Effector CD8-positive, alpha-beta T cell (primary cell): ENCODE measurements around the gene OR5K2.

Experiments used
- DNase-seq: peaks from one replicate; lab custom pipeline; 2025; lab: John Stamatoyannopoulos, UW

OR5K2 gene

DNA sequence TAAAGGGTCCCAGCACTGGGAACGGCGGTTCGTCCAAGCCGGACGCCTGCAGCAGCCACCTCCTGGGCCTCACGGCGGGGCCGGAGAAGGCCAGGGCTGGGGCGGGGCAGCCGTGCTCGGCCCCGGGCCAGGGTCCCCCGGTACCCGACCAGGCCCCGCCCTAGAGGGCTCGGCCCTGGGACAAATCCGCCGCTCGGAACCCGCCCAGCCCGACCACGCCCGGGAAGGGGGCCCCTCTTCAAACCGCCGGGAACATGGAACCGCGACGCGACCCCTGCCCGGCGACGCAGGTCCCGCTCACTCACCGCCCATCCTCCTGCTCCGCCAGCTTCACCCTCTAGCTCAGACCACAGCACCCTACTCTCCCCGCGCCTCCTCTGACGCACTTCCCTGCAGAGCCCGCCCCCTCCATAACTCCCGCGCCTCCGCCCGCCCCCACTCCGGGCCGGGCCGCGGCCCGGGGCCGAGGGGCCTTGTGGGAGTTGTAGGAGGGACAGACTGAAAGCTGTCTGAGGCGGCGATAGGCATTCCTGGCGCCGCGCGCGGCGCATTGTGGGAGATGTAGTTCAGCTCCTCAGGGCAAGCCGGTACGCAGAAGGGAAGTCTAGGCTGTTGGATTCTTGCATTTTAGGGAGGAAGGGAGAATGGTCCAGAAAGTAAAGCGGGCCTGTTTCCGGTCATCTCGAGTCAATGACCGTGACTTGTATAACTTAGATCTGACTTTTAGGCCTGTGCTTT is 25.2 kb downstream of the OR5K2 start, which contains the start of gene CLDND1:
TSS of gene CLDND1 (minus strand) at position 359 of the 738 bp plus-strand sequence. CDS start 1,478 bp downstream, outside the sequence.
- DNase-seq: peak; percentile 92

DNA sequence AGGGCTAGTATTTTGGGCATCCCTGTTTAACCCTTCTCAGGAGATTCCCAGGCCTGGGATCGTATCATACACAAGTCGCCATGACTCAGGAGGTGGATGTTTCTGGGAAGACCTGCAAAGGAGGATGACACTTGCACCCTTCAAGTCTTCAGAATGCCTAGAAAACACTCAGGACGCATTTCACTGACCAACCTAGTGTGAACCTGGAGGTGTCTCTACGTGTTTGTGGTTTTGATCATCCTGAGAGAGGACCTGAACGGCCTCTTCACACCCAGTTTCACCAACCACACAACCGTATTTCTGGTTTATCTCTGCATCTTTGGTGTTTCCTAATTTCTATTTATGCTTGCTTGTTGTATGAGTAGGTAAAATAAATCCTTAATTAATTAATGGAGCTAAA is 28.0 kb downstream of the OR5K2 start:
- DNase-seq: no peak

DNA sequence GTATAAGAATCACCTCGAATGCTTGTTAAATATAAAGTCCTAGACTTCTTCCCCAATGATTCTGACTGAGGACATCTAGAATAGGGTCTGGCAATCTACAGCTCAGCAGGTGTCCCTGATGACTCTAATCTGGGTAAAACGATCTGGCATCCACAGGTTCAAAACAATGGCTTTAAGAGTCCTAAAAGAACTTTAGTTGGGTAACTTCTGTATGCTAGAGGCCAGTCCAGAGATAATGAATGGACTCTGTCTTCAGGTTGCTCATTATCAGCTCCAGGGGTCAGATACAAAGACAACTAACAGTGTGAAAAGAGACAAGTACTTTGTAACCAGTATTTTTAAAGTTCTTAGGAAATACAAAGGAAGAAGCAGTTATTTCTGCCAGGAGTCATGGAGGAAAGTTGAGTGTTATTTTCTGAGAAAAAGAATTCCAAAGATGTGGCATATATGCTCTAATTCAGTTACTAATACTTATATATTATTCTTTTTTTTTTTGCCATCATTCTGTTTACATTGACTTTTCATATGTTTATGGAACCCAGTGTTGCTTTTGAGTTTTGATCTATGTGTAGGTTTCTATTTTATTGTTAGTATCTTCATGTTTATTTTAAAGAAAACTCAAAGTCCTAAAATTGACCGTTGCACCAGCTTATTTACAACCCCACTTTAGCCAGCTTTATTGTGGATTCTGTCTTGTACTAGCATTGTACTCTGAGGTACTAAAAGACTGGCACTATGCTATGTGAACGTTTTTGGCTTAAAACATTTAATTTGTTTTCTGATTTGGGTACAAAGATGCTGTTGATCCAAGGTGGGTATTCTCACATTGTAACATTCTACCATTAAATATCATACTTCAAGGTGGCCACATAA is 31.2 kb downstream of the OR5K2 start:
- no peak for DNase-seq

DNA sequence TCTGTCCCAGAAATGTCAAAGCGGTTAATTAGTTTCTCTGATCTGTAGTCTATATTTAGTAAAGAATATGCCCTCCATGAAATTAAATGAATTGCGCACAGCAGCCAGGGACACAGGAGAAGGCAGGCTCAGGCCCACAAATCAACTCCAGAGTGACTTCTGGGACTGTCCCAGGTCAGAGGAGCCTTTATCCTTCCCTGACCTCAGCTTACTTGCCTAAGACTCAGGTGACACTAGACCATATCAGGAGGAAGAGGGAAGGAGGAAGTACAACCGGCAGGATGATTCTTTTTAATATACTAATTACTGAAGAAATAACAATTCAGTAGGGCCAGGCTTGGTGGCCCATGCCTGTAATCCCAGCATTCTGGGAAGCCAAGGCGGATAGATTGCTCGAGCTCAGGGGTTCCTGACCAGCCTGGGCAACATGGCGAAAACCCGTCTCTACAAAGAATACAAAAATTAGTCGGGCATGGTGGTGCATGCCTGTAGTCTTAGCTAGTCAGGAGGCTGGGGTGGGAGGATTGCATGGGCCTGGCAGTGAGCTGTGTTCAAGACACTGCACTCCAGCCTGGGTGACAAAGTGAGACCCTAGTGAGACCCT is 32.5 kb downstream of the OR5K2 start:
- DNase-seq: no peak

DNA sequence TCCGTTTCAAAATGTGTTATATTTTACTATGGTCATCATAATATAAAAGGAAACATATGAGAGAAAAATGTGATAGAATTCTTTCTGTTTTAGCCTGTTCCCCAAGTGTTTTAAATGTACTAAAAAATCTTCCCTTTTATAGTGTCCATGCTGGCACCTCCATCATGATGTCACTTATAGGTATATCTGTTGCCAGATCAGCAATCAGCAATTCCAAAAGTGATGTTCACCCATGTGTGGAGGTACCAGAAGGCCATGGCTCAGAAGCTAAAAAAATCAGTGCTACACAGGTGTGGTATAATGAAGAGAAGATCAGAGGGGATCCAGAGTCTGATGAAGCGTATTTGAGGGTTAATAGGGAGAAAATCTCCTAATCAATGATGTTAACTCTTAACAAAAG is 33.2 kb downstream of the OR5K2 start:
- no peak for DNase-seq

DNA sequence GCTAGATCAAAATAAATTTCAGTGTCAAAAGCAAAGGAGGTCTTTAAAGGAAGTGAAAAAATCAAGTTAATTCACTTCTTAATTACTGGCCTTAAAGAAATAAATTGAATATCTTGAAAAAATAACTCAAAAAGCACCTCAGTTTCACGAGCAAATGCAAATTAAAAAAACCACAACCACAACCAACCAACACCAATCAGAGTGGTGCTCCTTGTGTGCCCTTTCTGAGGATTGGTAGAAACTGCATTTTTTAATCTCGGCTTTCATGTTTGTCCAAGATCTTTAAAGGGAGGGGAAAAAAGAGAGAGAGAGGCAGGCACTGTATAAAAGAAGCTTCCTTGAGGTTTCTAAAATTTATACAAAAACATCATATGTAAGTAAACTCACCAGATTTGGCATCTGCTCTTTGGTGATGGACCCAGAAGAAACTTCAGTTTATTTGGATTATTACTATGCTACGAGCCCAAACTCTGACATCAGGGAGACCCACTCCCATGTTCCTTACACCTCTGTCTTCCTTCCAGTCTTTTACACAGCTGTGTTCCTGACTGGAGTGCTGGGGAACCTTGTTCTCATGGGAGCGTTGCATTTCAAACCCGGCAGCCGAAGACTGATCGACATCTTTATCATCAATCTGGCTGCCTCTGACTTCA is 34.3 kb downstream of the OR5K2 start, which contains the start of gene GPR15:
TSS of gene GPR15 (plus strand) at position 357 of the 653 bp plus-strand sequence. CDS start at position 413, 56 bp downstream.
- no peak for DNase-seq

DNA sequence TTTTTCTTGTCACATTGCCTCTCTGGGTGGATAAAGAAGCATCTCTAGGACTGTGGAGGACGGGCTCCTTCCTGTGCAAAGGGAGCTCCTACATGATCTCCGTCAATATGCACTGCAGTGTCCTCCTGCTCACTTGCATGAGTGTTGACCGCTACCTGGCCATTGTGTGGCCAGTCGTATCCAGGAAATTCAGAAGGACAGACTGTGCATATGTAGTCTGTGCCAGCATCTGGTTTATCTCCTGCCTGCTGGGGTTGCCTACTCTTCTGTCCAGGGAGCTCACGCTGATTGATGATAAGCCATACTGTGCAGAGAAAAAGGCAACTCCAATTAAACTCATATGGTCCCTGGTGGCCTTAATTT is 34.8 kb downstream of the OR5K2 start:
- no peak for DNase-seq

DNA sequence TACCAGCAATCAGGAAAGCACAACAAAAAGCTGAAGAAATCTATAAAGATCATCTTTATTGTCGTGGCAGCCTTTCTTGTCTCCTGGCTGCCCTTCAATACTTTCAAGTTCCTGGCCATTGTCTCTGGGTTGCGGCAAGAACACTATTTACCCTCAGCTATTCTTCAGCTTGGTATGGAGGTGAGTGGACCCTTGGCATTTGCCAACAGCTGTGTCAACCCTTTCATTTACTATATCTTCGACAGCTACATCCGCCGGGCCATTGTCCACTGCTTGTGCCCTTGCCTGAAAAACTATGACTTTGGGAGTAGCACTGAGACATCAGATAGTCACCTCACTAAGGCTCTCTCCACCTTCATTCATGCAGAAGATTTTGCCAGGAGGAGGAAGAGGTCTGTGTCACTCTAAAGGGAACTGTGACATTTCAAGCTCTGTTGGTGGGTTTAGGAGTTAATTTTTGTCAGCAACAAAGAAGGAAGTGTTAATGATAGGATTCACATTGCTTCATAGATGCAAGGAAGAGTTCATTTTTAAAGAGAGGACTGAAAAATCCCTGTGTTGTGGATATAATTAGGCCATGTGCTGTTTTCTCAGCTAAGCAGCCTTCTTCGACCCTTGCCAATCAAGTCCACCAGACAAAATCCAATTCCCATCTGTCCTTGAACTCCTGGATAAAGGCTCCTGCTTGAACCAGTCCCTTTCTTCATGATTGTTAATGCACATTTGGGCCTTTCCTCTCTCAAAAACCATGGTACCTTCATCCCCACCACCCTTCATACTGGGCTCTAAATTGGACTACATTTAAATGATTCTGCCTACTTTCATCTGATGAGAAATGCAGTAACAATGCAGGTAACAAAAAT is 35.5 kb downstream of the OR5K2 start:
- DNase-seq: no peak

DNA sequence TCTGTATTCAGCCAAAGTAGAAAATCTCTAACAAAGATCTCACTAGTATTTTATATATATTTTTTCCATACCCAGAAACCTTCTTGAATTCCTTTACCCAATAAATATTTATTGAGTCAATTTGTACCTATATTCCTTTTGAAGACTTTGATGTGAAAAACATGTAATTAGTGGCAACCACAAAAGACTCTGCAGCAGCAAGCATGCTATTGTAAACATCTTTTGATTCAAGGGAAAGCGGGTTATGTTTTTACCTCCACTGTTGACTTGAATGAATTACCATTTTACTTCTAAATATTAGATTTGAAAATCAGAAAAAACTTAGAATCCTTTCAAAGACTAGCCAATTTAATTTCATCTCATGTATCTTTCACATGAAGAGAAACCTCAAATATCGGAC is 36.7 kb downstream of the OR5K2 start:
- no peak for DNase-seq

DNA sequence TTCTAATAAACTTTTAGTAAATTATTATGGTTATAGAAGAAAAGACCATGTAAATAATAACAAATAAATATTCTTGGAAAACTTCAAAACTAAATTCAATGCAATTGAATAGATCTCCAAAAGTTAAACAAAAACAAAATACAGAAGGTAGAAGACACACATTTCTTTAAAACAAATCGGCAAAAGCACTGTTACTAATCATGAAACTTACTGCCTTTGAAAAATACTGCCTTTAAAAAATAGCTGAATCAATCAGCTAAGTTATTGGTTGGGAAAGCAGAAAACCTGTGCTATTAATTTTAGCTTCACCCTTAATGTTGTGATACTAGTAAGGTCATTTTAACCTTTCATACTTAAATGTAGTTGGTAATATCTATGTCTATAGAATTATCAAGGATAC is 37.3 kb downstream of the OR5K2 start:
- no peak for DNase-seq

DNA sequence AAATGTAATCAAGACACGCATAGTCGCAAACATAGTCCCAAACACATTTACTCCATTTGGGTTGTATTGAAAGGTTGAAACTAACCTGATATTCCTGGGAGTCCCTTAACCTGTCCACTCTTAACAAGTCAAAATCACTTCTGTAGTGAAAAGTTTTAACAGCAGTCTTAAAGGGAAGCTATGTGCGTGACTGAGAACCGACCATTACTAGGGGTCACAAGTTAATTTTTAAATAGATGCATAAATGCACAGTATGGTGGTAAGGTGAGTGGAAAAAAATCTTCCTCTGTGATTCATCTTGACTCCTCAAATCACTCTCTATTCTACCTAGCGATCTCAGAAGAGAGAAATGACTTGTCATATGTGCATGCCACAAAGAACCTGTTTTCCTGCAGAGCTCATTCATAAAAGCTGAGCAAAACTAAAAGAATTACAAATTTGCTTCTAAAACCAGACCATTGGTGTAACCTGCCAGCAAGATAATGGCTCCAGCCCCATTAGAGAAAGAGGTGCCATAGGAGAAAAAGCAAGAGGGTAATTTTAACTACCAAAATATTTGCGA is 39.1 kb downstream of the OR5K2 start:
- DNase-seq: no peak

DNA sequence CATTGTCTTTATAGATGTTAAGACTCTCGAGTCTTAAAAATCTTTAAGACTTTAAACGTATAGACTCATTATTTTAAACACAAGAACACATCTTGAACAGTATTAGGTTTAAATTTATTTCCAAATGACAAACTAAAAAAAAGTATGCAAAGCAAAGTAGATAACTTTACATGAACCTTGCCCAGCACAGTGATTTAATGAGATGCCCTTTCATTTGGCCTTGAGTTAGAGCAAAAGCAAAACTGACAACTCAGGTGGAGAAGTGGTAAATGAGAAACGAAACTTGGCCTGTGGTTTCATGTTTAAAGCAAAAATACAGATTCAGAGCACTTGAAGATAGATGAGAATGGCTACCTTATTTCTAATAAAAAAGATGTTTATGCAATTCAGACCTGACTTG is 42.9 kb downstream of the OR5K2 start:
- no peak for DNase-seq

DNA sequence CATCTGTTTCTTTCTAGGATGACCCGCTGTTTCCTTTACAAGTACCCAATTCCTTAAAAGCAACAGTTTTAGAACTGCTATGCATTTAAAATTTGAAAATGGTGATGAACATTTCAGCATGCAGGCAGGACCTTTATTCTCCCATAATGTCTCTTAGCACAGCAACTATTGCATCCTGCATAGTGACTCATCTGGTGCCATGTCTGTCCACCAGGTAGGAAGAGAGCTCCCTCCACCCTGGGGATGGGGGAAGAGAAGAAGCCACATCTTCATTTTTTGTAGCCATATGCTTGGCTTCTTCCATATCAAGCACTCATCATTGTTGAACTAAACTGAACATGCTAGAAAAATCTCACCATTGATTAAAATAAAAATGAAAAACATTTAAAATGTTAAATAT is 44.2 kb downstream of the OR5K2 start:
- no peak for DNase-seq

DNA sequence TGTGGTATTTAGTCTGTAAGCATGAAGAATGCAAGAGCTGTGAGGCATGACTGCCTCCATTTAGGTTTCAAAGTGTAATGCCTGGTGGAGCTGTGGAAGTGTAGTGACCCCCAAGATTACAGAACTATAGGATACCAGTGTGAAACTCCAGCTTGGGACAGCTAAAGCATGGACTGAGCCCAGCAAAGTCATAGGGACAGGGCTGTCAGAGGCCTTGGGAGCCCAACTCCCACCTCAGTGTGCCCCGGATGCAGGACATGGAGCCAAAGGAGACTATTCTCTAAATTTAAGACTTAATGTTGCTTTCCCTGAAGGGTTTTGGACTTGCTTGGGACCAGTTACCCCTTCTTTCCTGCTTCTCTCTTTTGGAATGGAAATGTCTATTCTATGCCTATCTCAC is 45.1 kb downstream of the OR5K2 start:
- DNase-seq: no peak

DNA sequence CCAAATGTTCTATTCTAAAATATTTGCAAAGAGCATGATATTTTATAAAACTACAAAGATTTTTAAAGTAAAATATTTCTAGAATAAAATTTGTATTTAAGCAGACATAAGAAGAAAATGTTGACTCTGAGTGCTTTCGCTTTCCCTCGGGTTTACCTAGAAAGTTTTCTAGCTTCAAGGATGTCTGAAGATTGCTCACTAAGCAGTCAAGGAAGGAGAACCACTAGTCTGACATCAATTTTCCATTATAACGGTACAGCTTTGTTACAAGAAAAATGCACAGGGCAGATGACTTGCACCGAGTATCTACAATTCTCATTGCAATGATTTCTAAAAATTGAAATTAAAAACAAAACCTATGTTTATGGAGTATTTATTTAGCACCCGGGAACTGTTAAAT is 48.5 kb downstream of the OR5K2 start:
- no peak for DNase-seq
